ENCODE data around the gene RAPGEF1. TPM values are rescaled to one million over a fixed set of nuclear protein-coding genes. Genes with fewer than 3 reads are reported as not detected.
A peak's percentile ranks its signal among the peaks of the same experiment; 100 is the strongest.
"Not testable (repeated sequence)": the region's sequence is repeated elsewhere in the genome, so short reads cannot be mapped to it uniquely, and the experiment has no call there.

The RAPGEF1 gene
- total RNA-seq, 4 donors from 2014 or later, result 32.0 to 57.3 (median 38.9) TPM

- 87 to 91% methylated on average over 5 of the region's 5 CpGs for WGBS, 2 donors
- Histone ChIP-seq H3K36me3 (no peaks in the 10 kb centered on the region), H3K4me1 (peaks cover 0 to 43% (median 22%) of the 10 kb centered on the region in 4 donors), H3K27ac (no peak overlapping the region), H3K4me3 (no peak overlapping the region), H3K9me3 (no peaks in the 10 kb centered on the region), H3K27me3 (no peaks in the 10 kb centered on the region)
- no peak for TF ChIP-seq POLR2A (IDR thresholded peaks at IDR 0.05)
- TF ChIP-seq CTCF (IDR thresholded peaks at IDR 0.05), result no peak
- no peak for TF ChIP-seq EP300 (IDR thresholded peaks at IDR 0.05)
- DNase-seq (ENCODE audit: low spot score in 2 of 2), result no peak
Measured at GRCh38 chr9:131663288-131663687, 76.6 kb downstream of the RAPGEF1 start.

- H3K9me3 ChIP-seq; H3K27ac ChIP-seq; H3K27me3 ChIP-seq; H3K4me3 ChIP-seq; H3K36me3 ChIP-seq; DNase-seq (ENCODE audit: low spot score in 2 of 2): not testable (repeated sequence)
- H3K4me1 ChIP-seq, result peaks cover 0 to 43% (median 23%) of the 10 kb centered on the region in 4 donors
- 91 to 92% methylated on average over 4 of the region's 4 CpGs for WGBS, 2 donors
Measured at GRCh38 chr9:131662289-131662621, 77.6 kb downstream of the RAPGEF1 start.

- DNase-seq (ENCODE audit: low spot score in 2 of 2), result no peak
- no peaks in the 10 kb centered on the region for H3K36me3 ChIP-seq
- H3K9me3 ChIP-seq, result no peaks in the 10 kb centered on the region
- no peaks in the 10 kb centered on the region for H3K27me3 ChIP-seq
- H3K4me1 ChIP-seq, result peaks cover 0 to 46% (median 22%) of the 10 kb centered on the region in 4 donors
- 87 to 88% methylated on average over 6 of the region's 6 CpGs for WGBS, 2 donors
- TF ChIP-seq POLR2A (IDR thresholded peaks at IDR 0.05) (no peak), CTCF (IDR thresholded peaks at IDR 0.05) (no peak), EP300 (IDR thresholded peaks at IDR 0.05) (no peak)
- no peak overlapping the region for H3K4me3 ChIP-seq
- no peak overlapping the region for H3K27ac ChIP-seq
Measured at GRCh38 chr9:131661568-131662288, 78.1 kb downstream of the RAPGEF1 start.

- Histone ChIP-seq H3K9me3 (no peaks in the 10 kb centered on the region), H3K27ac (peak overlapping the region in 1 of 4 donors; percentile 39), H3K4me3 (no peak overlapping the region), H3K27me3 (no peaks in the 10 kb centered on the region), H3K4me1 (peaks cover 0 to 56% (median 25%) of the 10 kb centered on the region in 4 donors), H3K36me3 (no peaks in the 10 kb centered on the region)
- no peak for TF ChIP-seq CTCF (IDR thresholded peaks at IDR 0.05)
- no peak for TF ChIP-seq POLR2A (IDR thresholded peaks at IDR 0.05)
- TF ChIP-seq EP300 (IDR thresholded peaks at IDR 0.05), result no peak
- WGBS, 2 donors, result 80% methylated on average over 19 of the region's 19 CpGs
- no peak for DNase-seq (ENCODE audit: low spot score in 2 of 2)
Measured at GRCh38 chr9:131660466-131661405, 79.1 kb downstream of the RAPGEF1 start.

GRCh38 chr9:131658377-131659129, 81.3 kb downstream of the RAPGEF1 start:
- DNase-seq (ENCODE audit: low spot score in 2 of 2), result no peak
- Histone ChIP-seq H3K36me3 (no peaks in the 10 kb centered on the region), H3K4me1 (peaks cover 0 to 70% (median 33%) of the 10 kb centered on the region in 4 donors), H3K27me3 (no peaks in the 10 kb centered on the region), H3K4me3 (no peak overlapping the region), H3K9me3 (no peaks in the 10 kb centered on the region), H3K27ac (peak overlapping the region in 2 of 4 donors; percentile 41 to 68)
- WGBS, 2 donors, result 69 to 89% methylated on average over 8 of the region's 8 CpGs
- TF ChIP-seq EP300 (IDR thresholded peaks at IDR 0.05), result no peak
- TF ChIP-seq POLR2A (IDR thresholded peaks at IDR 0.05), result no peak
- TF ChIP-seq CTCF (IDR thresholded peaks at IDR 0.05), result no peak

Data from tibial nerve (tissue), 4 donors.